ENCODE results near the gene C16orf74.

The C16orf74 gene

GRCh38 chr16:85733839-85734170 is 17.1 kb downstream of the C16orf74 start:
- TF ChIP-seq JUND (IDR thresholded peaks at IDR 0.05; ENCODE audit: low read depth): no peak
- no peak for DNase-seq (ENCODE audit: low read depth in 1 of 2, low spot score in 1 of 2)
- in situ Hi-C loops (cut with HindIII; ENCODE audit: low pct_unique_long_range_greater_than_20kb, low sequenced_read_pairs): no loop called here

- DNase-seq (ENCODE audit: low read depth in 1 of 2, low spot score in 1 of 2): no peak
- in situ Hi-C loops (cut with HindIII; ENCODE audit: low pct_unique_long_range_greater_than_20kb, low sequenced_read_pairs): no loop called here
- no peak for TF ChIP-seq JUND (IDR thresholded peaks at IDR 0.05; ENCODE audit: low read depth)
These were observed 17.6 kb downstream of the C16orf74 start for GRCh38 chr16:85733155-85733838.

- in situ Hi-C loops (cut with HindIII; ENCODE audit: low pct_unique_long_range_greater_than_20kb, low sequenced_read_pairs): no loop called here
- no peak for TF ChIP-seq JUND (IDR thresholded peaks at IDR 0.05; ENCODE audit: low read depth)
- no peak for DNase-seq (ENCODE audit: low read depth in 1 of 2, low spot score in 1 of 2)
These were observed 19.7 kb downstream of the C16orf74 start for GRCh38 chr16:85731179-85731578.

GRCh38 chr16:85730186-85730465 is 20.8 kb downstream of the C16orf74 start:
- in situ Hi-C loops (cut with HindIII; ENCODE audit: low pct_unique_long_range_greater_than_20kb, low sequenced_read_pairs): no loop called here
- no peak for DNase-seq (ENCODE audit: low read depth in 1 of 2, low spot score in 1 of 2)
- TF ChIP-seq JUND (IDR thresholded peaks at IDR 0.05; ENCODE audit: low read depth): no peak

- in situ Hi-C loops (cut with HindIII; ENCODE audit: low pct_unique_long_range_greater_than_20kb, low sequenced_read_pairs): no loop called here
- TF ChIP-seq JUND (IDR thresholded peaks at IDR 0.05; ENCODE audit: low read depth): no peak
These were observed 21.3 kb downstream of the C16orf74 start for GRCh38 chr16:85729452-85730185.

GRCh38 chr16:85728879-85729278 is 22.0 kb downstream of the C16orf74 start:
- in situ Hi-C loops (cut with HindIII; ENCODE audit: low pct_unique_long_range_greater_than_20kb, low sequenced_read_pairs): no loop called here
- no peak for TF ChIP-seq JUND (IDR thresholded peaks at IDR 0.05; ENCODE audit: low read depth)
- no peak for DNase-seq (ENCODE audit: low read depth in 1 of 2, low spot score in 1 of 2)

More at GRCh38 chr16:85729452-85730185, 21.3 kb downstream of the C16orf74 start:
- no peak for DNase-seq (ENCODE audit: low read depth in 1 of 2, low spot score in 1 of 2)

DNA sequence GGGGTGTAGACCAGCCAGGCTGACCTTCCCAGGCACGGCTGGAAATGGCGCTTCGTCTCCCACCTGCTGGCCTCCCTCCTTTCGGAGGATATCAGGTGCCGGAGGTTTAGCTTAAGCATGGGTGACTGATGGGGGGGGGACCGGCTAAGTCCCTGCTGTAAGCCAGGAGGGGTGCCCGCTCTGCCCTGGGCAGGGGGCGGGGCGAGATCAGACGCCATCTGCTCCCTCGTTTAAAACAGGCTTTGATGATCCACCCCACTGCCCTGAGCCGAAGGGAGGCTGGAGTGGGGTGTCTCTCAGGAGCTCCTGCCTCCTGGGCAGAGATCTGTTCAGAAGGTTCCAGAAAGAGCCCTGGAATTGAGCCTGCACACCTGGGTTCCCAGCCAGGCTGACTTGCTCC is 26.0 kb downstream of the C16orf74 start:
- in situ Hi-C loops (cut with HindIII; ENCODE audit: low pct_unique_long_range_greater_than_20kb, low sequenced_read_pairs): no loop called here
- DNase-seq (ENCODE audit: low read depth in 1 of 2, low spot score in 1 of 2): no peak

DNA sequence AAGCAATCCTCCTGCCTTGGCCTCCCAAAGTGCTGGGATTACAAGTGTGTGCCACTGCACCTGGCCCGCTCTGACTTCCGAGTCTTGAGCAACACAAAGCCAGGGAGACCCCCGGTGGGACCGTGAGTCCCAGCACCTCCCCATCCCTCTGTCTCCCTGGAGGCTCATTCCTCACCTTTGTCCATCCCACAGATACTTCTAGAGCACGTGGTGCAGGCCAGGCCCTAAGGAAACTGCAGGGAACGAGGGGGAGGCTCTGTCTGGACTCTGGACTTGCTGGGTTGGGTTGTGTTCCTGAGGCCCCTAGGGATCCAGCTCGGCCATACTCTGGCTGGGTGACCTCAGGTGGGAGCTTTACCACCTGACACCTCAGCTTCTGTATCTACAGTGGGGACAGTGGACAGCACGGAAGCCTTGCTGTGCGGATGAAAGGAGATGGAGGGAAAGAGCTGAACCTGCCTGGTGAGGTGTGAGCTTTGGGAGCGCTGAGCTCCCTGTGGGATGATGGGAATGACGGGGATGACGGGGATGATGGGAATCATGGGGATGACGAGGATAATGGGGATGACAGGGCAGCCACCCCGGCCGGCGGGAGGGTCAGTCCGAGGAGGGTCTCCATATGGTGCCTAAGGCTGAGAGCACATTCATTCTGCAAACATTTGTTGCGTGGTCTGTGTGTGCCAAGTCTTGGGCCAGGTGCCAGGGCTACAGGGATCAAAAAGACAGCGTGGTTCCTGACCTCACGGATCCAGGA is 26.6 kb downstream of the C16orf74 start:
- in situ Hi-C loops (cut with HindIII; ENCODE audit: low pct_unique_long_range_greater_than_20kb, low sequenced_read_pairs): no loop called here
- no peak for TF ChIP-seq JUND (IDR thresholded peaks at IDR 0.05; ENCODE audit: low read depth)
- no peak for DNase-seq (ENCODE audit: low read depth in 1 of 2, low spot score in 1 of 2)

More for the DNA sequence above, 26.0 kb downstream of the C16orf74 start:
- TF ChIP-seq JUND (IDR thresholded peaks at IDR 0.05; ENCODE audit: low read depth): no peak

- TF ChIP-seq JUND (IDR thresholded peaks at IDR 0.05; ENCODE audit: low read depth): no peak
- no peak for DNase-seq (ENCODE audit: low read depth in 1 of 2, low spot score in 1 of 2)
- in situ Hi-C loops (cut with HindIII; ENCODE audit: low pct_unique_long_range_greater_than_20kb, low sequenced_read_pairs): no loop called here
These were observed 28.6 kb downstream of the C16orf74 start for GRCh38 chr16:85722128-85722893.

- in situ Hi-C loops (cut with HindIII; ENCODE audit: low pct_unique_long_range_greater_than_20kb, low sequenced_read_pairs): no loop called here
- peak; percentile 98 to 100 for DNase-seq (ENCODE audit: low read depth in 1 of 2, low spot score in 1 of 2)
- no peak for TF ChIP-seq JUND (IDR thresholded peaks at IDR 0.05; ENCODE audit: low read depth)
These were observed 30.6 kb downstream of the C16orf74 start for GRCh38 chr16:85720302-85720637.

DNA sequence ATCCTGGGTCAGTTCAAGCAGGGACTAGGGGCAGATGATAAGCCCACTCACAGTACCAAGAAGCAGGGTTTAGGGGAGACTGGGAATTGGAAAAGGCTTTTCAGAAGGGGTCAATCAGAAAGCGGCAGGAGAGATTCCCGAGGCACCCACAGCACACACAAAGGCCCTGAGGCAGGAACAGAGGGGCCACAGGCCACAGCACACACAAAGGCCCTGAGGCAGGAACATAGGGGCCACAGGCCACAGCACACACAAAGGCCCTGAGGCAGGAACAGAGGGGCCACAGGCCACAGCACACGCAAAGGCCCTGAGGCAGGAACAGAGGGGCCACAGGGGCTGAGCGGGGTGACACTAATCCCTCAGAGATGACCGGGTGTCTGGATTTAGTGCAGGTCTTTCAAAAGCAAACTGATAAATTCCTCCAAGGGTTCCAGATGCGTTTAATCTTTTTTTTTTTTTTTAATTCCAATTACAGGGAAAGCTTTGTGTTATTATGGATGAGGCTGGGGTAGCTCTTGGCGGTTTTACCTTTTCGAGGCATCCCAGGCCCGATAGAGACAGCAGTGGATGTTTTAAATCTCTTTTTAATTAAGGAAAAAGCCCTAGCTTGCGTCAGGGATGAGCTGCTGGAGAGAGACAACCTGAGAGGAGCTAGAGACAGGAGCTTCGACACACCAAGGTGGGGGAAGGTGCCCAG is 31.1 kb downstream of the C16orf74 start:
- no peak for DNase-seq (ENCODE audit: low read depth in 1 of 2, low spot score in 1 of 2)
- no peak for TF ChIP-seq JUND (IDR thresholded peaks at IDR 0.05; ENCODE audit: low read depth)
- in situ Hi-C loops (cut with HindIII; ENCODE audit: low pct_unique_long_range_greater_than_20kb, low sequenced_read_pairs): no loop called here

DNA sequence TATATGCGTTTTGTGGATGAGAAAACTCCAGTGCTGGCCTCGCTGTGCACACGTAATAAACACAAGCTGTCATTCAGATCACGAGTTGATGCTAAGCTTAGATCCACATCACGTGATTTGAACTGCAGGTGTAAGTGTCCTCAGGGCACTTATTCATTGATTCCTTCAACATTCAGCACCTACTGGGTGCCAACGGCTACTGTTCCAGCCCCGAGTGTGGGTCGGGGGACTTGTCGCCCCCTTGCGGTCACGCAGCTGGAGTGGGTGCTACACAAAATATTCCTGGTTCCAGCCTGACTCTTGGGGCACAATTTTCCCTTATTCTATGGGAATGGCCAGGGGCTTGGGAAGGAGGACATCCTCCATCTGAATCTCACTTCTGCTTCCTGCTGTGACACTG is 32.2 kb downstream of the C16orf74 start:
- DNase-seq (ENCODE audit: low read depth in 1 of 2, low spot score in 1 of 2): peak; percentile 89 to 95
- TF ChIP-seq JUND (IDR thresholded peaks at IDR 0.05; ENCODE audit: low read depth): no peak
- in situ Hi-C loops (cut with HindIII; ENCODE audit: low pct_unique_long_range_greater_than_20kb, low sequenced_read_pairs): no loop called here
